ENCODE results near the gene MOGAT3.

The MOGAT3 gene

DNA sequence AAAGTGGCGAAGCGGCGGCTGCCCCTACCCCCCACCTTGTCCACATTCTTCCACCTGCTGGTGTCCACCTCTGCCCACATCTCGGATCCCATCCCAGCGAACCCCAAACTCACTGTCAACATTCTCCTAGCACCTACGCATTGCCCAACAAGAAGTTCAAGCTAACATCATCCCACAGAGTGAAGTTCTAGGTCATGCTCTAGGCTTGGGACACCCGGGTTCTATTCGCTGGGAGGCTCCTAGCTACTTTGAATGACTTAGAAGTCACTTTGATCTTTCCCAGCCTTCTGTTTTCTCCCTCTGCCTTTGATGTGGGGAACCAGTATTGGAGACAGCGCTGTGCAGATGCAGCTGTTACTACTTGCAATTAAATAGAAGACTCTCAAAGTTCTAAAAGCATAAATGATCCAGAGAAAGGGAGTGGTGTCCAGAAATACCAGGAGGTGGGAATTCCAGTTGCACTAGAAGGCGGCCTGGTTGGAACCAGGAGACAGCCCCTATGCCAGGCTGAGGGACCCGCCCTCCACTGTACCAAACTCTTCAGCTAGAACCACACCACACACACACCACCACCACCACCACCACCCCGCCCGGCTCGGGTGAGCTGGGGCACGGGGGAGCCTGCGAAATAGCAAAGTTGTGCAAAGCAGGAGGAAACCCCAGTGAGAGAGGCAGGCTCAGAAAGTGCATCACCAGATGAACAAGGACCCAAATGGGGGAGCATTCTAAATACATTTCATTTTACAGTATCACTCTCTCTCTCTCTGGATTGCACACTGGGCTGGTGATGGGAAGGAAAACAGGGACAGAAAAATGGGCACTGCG lies 30.0 kb downstream of the MOGAT3 start:
- no peak for DNase-seq

DNA sequence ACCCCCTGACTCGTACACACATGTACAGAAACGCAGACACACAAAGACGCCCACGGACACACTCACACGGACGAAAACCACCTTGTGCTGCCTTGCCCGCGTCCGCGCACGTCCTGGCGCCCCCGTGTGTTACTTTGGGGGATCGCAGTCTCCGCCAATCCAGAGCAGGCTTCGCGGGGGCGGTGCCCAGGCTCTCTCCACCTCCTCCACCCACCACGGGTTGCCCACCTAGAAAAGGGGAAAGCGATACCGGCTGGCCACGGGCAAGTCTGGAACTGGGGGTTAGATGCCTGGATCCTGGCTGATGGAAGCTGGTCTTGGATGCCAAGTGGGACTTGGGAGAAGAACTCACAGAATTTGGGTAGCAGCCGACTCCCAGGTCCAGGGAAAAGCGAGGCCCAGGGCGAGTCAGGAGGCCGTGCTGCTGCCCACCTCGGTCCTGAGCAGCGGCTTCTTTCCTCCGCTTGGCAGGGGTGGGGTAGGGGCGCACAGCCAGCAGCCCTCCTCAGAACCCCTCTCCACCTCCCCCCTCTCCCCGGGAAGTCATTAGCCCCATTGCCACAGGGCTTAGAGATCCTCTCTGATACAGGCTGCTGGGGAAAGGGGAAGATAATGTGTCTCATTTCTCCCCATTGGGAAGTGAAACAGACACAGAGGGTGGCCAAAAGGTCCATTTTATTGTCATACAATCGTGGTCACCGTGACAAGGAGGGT lies 30.8 kb downstream of the MOGAT3 start:
- DNase-seq: no peak

DNA sequence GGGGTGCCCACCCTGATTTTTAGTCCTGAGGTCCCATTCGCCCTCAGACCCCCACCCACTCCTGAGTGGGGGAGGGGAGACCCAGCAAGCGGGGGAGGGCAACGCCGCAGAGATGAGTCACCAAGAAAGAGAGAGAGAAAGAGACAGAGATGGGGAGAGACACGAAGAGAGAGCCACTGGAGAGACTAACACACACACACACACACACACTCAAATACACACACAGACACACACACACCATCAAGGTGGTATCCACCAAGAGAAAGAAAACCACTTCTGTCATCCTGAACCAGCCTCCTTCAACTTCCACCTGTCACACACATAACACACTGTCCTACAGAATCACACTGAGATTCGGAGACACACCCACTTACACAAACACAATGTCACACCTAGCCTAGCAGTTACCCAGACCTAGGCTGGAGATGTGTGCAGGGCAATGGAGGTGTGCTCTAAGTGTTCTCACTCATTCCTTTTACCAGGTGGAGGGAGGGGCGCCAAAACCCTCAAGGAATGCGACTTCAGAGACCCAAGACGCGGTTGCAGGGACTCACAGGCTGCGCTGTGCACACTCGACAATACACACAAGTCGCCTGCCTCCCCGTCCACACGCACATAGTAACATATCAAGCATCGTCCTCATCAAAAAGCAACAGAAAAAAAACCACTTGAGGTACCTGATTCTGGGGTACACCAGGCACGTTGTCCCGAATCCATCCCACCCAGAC lies 31.6 kb downstream of the MOGAT3 start:
- no peak for DNase-seq

DNA sequence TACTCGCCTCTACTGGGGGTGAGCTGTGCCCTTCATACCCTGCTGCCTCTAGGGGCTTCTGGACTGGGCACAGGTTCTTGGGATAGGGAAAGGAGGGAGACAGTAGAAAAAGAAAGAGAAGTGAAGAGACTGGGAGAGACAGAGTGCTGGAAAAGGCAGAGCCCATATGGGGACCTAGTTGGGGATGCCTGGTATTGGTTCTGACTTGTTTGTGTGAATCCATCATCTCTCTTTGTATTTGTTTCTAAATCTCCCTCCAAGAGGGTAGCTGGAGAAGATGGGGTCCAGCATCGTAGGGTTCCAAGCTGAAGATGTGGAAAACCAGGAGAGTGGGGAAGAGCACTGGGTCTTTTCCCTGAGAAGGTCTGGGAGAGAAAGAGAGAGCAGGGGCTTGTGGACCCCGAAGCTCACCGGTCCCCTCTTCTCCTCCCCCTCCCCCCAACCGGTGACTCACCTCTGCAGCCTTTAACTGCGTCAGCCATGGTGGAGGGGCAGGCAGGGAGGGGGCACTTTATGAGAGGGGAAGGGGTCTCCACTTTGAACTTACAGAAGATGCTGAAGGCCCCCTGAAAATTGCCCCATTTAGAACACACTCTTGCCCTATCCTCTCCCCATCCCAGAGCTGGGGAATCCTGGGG lies 32.3 kb downstream of the MOGAT3 start:
- DNase-seq: no peak

DNA sequence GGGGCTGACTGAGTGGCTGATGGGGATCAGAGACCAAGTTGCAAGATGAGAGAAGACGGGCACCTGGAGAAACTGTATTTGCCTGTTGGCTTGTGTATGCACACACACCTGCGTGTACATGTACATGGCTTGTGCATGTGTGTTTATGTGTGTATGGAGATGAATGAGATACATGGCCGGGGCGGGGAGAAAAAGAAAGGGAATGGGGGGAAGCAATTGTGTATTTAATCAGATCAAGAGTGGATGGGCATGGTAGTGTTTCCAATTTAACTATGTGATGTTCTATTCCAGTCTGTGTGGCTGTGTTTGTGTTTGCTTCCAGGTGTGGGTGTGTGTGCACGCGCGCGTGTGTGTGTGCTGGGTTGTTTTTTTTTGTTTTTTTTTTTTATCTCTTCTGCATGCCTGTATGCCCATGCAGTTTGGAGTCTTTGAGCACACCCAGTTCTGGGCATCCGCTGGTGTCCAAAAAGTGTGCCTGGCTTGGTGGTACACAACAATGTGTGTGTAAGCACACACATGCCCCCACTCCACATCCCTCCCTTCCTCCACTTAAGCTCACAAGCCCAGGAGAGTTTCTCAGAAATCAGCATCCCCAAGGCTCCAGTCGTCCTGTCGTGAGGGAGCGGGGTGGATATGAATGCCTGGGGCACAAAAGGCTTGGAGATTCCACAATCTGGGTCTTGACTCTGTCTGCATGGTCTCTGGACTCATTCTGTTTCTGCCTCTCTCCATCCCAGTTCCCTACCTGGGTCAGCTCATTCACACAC lies 33.0 kb downstream of the MOGAT3 start:
- no peak for DNase-seq

DNA sequence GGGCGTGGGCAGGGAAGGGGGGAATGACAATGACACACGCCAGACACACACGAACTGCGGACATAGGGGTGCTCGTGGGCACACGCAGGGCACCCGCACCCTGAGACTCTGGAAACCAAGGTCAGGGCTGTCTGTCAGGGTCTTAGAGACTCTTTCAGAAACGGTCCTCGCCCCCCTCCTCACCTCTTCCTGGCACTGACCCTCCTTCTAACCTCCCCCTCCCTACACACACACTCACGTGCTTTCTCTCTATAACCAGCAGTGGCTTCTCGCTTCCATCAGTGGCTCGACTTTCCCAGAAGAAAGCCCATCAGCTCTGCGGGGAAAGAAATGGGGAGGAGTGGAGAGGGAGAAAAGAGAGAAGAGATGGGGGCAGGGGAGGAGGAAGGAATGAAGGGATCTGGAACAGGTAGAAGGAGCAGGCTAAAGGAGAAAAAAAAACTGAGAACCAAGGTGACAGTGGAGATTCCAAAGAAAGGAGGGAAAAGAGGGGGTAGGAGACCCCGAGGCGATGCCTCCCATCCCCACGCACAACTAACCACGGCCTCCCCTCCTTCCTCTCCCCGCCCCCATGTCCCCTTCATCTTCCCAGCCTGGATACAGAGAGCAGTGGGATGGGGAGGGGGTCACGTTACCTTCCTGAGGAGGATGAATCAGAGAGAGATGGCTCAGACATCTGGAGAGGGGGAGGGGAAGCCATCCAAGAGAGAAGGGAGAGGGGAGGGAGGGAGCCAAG lies 33.8 kb downstream of the MOGAT3 start:
- no peak for DNase-seq

DNA sequence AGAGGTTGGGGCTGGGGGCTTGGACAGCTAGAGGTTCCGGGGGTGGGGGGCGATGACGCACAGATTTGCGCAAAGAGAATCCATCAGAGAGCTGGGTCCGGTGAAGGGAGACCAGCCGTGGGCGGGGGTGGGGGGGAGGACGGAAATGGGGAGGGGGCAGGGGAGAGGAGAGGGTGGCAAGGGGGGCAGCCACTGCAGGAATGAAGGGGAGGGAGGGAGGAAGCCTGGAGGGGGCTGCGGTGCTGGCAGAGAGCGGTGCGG lies 34.3 kb downstream of the MOGAT3 start:
- no peak for DNase-seq

DNA sequence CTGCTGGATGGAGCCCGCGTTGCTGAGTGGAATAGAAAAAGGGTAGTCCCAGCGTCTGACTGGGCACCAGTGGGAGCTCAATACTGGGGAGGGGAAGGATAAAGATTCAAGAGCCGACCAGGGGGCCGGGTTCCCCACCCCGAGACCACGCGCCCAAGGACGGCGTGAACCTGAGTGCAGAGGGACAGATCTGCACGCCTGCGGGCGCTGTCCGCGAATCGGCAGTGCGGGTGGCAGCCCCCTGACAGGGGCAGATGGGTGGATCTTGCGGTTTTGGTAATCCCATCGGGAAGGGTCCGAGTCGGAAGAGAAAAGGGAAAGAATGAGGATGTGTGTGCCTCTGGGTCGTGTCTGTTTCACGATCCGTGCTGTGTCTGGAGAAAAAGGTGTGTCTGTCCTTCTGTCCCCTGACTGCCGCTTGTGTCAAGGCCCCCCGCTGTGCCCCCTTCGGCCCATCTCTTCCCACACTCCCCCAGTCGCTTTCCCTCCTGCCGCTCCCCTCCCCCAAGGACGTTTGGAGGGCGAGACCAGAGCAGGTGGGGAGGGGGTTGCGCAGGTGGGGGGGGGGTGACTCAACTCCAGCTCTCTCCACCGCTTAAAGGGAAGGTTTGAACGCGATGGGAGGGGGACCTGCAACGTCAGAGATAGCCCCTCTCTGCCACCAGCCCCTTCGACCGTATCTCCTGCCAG lies 34.7 kb downstream of the MOGAT3 start:
- no peak for DNase-seq

DNA sequence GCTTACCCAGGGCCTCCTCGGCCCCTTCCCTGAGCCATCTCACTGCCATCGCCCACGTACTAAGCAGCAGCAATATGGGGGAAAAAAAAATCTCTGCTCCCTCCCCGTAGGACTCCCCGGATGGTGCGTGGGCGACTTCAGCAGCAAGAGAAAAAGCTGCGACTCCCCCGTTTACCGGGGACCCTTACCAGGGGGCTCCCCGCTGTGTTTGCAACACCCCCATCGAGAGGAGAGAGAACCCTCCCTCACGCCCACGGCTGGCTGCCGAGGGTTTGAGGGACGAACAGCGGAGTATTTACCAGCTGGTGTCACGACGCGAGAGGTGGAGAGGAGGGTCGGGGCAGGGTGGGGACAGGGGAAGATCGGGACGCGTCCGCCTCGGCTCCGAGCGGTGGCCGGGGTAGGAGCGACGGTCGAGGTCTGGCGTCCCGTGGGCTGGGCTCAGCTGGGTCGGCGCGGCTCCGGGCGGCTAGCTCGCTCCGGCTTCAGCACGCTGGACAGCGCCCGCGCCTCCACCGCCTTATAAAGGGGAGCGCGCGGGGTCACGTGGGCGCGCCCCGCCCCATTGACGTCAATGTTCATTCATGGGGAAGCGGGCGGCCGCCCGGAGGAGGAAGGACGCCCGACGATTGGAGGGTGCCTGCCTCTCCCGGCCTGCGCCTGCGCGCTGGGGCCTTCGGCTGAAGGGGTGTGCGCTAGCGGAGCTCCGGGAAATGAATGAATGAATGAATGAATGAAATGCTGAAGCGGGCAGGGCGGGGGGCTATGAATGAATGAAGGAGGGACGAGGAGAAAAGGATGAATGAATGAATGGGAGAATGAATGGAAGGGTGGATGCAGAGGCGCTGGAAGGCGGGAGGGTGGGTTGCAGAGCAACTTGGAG lies 35.5 kb downstream of the MOGAT3 start, which contains the start of gene VGF:
Gene VGF, minus strand, starts transcription at position 495 of the 883 bp plus-strand sequence. CDS start 726 bp downstream, outside the sequence.
- DNase-seq: no peak

DNA sequence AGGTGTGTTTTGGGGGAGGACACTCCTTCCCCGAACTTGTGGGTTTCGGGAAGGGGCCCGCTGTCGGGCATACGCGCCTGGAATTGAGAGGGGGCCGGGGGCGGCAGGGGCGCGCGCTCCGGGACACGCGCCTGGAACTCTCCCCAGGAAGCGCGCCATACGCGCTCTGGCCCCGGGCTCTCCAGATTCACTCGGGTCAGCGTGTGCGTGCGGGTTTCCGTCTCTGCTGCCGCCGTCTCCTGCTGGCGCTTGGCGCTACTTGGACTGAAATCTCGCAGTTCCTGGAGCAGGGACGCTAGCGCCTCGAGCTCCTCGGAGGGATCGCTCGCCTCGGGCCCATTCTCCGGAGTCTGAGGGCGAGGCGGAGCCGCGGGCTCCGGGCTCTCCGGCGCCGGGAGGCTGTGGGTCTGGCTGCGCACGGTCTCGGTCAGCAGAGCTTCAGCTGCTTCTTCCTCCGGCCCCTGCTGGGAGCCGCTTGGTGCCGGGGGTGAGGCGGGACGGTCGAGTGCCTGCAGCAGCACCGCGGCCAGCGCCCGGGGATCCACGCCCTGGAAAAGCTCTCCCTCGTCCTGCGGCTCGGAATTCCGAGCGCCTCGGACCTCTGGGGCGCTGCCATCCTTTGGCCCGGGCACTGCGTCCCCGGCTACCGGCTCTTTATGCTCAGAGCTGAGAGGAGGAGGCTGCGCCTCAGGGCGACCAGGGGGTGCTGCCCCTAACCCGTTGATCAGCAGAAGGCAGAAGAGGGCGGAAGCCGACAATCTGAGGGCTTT lies 36.6 kb downstream of the MOGAT3 start:
- no peak for DNase-seq

DNA sequence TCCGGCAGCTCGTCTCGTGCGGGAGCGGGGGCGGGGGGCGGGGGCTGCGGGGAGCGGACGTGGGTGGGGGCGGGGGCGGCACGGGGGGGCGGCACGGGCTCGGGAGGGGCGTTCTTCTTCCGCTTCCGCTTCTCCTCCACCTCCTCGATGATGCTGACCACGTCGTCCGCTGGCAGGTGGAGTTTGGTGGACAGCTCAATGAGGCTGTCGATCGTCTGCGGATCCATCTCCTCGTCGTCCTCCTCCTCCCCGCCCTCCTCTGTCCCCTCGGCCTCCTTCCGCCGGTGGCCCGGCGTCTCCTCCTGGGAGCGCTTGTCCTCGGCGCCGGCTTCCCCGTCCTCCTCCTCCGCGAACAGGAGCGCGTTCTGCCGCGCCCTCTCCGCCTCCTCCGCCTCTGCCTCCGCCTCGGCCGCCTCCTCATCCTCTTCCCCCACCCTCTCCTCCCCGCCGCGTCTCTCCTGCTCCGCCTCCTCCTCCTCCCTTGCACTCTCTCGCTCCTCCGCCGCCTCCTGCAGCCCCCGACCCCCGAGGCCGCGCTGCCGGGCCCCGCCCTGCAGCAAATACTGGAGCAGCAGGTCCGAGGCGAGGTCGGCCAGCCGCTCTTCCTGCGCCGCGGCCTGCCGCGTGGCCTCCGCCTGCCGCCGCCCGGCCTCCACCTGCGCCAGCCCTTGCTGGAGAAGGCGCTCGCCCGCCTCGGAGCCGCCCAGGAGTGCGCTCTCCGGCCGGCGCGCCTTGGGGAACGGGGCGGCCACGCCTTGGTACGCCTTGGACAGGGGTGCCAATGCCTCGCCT lies 37.4 kb downstream of the MOGAT3 start:
- no peak for DNase-seq

DNA sequence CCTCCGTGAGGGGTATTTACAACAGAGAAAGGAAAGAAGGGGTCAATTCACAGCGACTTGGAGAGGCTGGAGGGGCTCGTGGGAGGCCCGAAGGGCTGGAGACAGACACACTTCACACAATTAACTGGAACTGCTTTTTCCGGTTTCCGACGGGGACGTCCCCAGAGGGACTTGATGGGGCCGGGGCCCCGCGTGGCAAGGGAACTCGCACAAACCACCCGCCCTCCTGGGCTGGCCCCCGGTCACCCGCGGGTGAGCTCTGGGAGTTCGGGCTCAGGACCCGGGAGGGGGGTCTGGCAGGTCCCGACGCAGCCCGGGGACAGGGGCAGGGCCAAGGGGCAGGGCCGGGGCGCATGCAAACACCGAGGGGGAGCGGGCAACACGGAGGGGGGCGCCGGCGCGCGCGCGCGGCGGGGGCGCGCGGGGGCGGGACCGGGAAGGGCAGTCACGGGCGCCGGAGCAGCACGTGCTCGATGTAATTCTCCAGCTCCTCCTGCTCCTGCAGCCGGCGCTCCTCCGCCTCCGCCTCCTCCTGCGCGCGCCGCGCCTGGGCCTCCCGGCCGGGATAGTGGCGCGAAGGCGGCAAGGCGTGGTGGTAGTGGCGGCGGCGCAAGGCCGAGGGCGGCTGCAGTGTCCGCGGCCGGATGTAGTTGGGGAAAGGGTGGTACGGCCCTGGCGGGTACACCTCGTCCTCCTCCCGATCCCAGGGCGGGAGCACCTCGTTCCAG lies 38.1 kb downstream of the MOGAT3 start:
- DNase-seq: no peak

DNA sequence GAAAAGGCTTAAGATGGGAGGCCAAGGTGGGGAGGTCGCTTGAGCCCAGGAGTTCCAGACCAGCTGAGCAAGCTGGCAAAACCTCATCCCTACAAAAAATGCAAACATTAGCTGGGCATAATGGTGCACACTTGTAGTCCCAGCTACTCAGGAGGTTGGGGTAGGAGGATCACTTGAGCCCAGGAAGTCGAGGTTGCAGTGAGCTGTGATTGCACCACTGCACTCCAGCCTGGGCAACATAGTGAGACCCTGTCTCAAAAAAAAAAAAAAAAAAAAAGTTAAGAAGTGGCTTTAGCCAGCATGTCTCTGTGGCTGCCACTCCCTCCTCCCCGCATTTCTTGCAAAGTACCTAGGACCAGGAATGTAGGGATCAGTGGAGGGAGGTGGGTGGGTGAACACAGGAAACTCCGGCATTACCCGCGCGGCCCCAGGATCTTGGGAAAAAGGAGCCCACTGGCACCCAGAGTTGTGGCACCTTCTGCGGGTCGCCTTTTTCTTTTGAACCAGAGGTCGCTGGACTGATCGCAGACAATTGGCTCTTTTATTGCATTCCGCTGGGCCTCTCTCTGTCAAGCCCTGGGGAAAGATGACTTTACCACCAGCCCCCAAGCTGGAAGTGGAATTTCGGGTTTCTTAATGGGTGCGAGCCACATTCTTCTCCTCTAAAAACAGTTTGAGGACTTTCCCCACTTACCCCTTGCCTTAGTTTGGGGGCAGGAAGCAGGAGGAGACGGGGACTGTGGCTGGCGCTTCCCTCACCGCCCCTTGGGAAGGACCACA lies 39.0 kb downstream of the MOGAT3 start:
- DNase-seq: no peak

DNA sequence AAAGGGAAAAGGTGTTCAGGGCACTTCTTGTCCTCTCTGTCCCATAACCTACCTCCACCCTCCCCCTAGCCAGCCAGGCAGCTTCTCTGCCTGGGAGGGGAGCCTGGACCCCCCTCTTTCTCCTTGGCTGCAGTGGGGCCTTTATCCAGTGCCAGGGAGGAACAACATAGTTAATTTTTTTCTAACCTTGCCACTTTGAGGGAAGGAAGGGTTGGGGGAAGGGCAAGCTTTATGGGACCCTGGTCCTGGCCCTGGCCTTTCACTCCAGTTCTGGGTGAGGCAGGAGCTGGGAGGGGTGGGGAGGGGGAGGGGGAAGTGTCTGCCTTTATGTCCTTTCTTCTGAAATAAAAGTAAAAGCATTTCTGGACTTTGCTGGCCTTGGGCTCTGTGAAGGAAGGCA lies 39.9 kb downstream of the MOGAT3 start:
- DNase-seq: no peak

DNA sequence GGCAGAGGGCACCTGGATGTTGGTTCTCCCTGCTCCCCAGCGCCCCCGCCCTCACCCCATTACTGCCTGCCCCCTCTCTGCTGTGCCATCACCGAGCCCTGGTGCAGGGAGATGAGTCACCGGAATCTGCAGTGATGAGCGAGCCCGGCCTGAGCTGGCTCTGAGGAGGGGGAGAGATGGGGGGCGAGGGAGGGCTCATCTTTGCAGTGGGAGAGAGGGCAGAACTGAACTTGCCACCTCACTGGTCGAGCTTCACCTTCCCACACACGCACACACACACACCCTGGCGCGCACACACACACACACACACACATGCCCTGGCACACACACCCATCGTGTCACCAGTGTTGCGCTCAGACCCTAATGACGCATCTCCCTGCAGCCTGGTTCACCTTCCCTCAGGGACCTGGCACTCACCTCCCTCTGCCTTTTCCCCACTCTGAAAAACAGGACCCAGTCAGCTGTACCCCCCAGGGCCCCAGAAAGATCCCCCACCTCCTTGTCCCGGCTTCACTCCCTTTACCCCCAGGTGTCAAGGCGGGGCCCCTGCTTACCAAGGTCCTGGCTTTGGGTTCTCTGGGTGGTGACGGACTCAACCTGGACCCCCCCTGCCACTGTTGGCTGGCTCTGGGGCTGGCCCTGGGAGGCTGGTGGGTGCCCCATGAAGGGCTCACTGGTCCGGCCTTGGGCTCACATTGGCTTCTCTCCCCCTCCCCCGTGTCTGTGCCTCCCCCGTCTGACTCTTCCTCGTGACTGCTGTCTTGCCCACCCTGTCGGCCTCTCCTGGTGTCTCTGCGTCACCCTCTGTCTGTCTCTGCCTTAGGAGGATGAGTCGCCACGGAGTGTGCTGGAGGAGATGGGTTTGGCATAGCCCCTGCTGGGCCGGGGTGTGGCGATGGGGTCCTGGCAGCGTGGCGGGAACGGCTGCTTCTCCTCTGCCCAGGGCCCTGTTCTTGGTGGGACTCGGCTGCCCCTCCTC lies 40.9 kb downstream of the MOGAT3 start:
- no peak for DNase-seq
